CD4-positive, alpha-beta memory T cell (primary cell): Measurements from ENCODE around the gene JAKMIP1. TPM values are rescaled to one million over a fixed set of nuclear protein-coding genes. Genes with fewer than 3 reads are reported as not detected.

Source experiments
- CTCF ChIA-PET: fragments of 350-600 bp; sonication (Branson Sonifier 250); formaldehyde crosslinking; loops from one replicate; lab custom pipeline; 2021; ENCODE audit warnings: inconsistent platforms; ENCODE audit not compliant: partially characterized antibody; lab: Charles Lee
- POLR2A ChIA-PET: fragments of 350-600 bp; sonication (Branson Sonifier 250); formaldehyde crosslinking; loops from one replicate; lab custom pipeline; 2021; ENCODE audit not compliant: partially characterized antibody; lab: Charles Lee
- DNase-seq, 5 donors: peaks; one replicate each; pipeline versions ENCODE4 v3.0.0 to v3.0.0-alpha.2; 2020 to 2022; ENCODE audit warnings: mixed read lengths in 1 of 5
- H3K27ac ChIP-seq: one replicate; pipeline ENCODE4 v1.7.0; 2013; ENCODE audit warnings: low read depth, low read length
- H3K27me3 ChIP-seq: 2 replicates; pipeline ENCODE4 v1.7.0; 2013; ENCODE audit warnings: mild to moderate bottlenecking, low read length, moderate library complexity; ENCODE audit not compliant: insufficient read depth
- H3K36me3 ChIP-seq: 2 replicates; pipeline ENCODE4 v1.7.0; 2013; ENCODE audit warnings: mild to moderate bottlenecking, low read length, moderate library complexity; ENCODE audit not compliant: insufficient read depth
- H3K4me1 ChIP-seq: 2 replicates; pipeline ENCODE4 v1.7.0; 2013; ENCODE audit warnings: mild to moderate bottlenecking, low read length, moderate library complexity; ENCODE audit not compliant: insufficient read depth
- H3K4me3 ChIP-seq, 2 donors: one replicate each; pipeline ENCODE4 v1.7.0; 2013; ENCODE audit warnings: low read length in 2 of 2, mild to moderate bottlenecking in 1 of 2
- H3K9me3 ChIP-seq, 2 donors: one replicate each; pipeline ENCODE4 v1.7.0; 2013; ENCODE audit warnings: low read length in 2 of 2, control low read depth in 1 of 2; ENCODE audit not compliant: control insufficient read depth in 1 of 2
- H3K27ac Mint-ChIP-seq, 7 donors: one replicate each; pipeline ENCODE4 v1.8.0; 2020 to 2021; ENCODE audit warnings: mixed read lengths in 7 of 7, mild to moderate bottlenecking in 6 of 7, inconsistent platforms in 3 of 7, moderate library complexity in 3 of 7
- H3K27me3 Mint-ChIP-seq, 2 donors: one replicate each; pipeline ENCODE4 v1.8.0; 2020 to 2021; ENCODE audit warnings: mixed read lengths in 2 of 2
- H3K36me3 Mint-ChIP-seq, 2 donors: one replicate each; pipeline ENCODE4 v1.8.0; 2020 to 2021; ENCODE audit warnings: mixed read lengths in 2 of 2, inconsistent platforms in 1 of 2, mild to moderate bottlenecking in 1 of 2
- H3K4me1 Mint-ChIP-seq, 4 donors: one replicate each; pipeline ENCODE4 v1.8.0; 2020 to 2021; ENCODE audit warnings: mixed read lengths in 4 of 4, mild to moderate bottlenecking in 1 of 4
- H3K4me3 Mint-ChIP-seq, 8 donors: one replicate each; pipeline ENCODE4 v1.8.0; 2020 to 2021; ENCODE audit warnings: mixed read lengths in 8 of 8, mild to moderate bottlenecking in 7 of 8, moderate library complexity in 6 of 8, inconsistent platforms in 3 of 8
- H3K9me3 Mint-ChIP-seq, 8 donors: one replicate each; pipeline ENCODE4 v1.8.0; 2020 to 2021; ENCODE audit warnings: mixed read lengths in 8 of 8, mild to moderate bottlenecking in 5 of 8, inconsistent platforms in 3 of 8, moderate library complexity in 1 of 8
- intact Hi-C: fragments of 100-400 bp; cut with micrococcal nuclease; formaldehyde crosslinking; loops from one replicate; pipeline ENCODE4 v1.15.1; 2023
- polyA plus RNA-seq, 2 donors: library from polyadenylated mRNA; unstranded; fragments of 300-500 nt; fragmentation: Illumina TruSeq; gene quantifications; one replicate each; pipeline ENCODE4 v1.2.3, GENCODE V29; 2021
- total RNA-seq, 2 experiments: library from RNA; stranded (reverse); gene quantifications; one replicate each; pipeline ENCODE4 v1.2.3, GENCODE V29; 2021

Gene JAKMIP1
- total and polyA plus RNA-seq, 4 experiments from 2014 or later = 2.5 to 11.5 (median 3.3) TPM

GRCh38 chr4:6048537-6048936 lies 151.8 kb downstream of the JAKMIP1 start:
- H3K27me3 Mint-ChIP-seq = no peaks in the 10 kb centered on the region
- CTCF ChIA-PET = no interaction called here
- peaks cover 0 to 6% (median 4%) of the 10 kb centered on the region in 4 donors for H3K4me1 Mint-ChIP-seq
- POLR2A ChIA-PET = no interaction called here
- no peak overlapping the region for H3K27ac Mint-ChIP-seq
- no peak overlapping the region for H3K4me3 ChIP-seq
- H3K36me3 Mint-ChIP-seq = peaks cover 2 to 3% of the 10 kb centered on the region in 2 donors
- H3K4me3 Mint-ChIP-seq = no peak overlapping the region
- H3K4me1 ChIP-seq = no peaks in the 10 kb centered on the region
- no peaks in the 10 kb centered on the region for H3K27me3 ChIP-seq
- DNase-seq = no peak
- no peaks in the 10 kb centered on the region for H3K9me3 Mint-ChIP-seq
- no peaks in the 10 kb centered on the region for H3K36me3 ChIP-seq
- no peaks in the 10 kb centered on the region for H3K9me3 ChIP-seq
- intact Hi-C loops = no loop called here
- no peak overlapping the region for H3K27ac ChIP-seq

- intact Hi-C loops = no loop called here
- H3K27ac ChIP-seq = no peak overlapping the region
- H3K4me1 Mint-ChIP-seq = peaks cover 0 to 6% (median 4%) of the 10 kb centered on the region in 4 donors
- no peaks in the 10 kb centered on the region for H3K4me1 ChIP-seq
- no peak overlapping the region for H3K4me3 Mint-ChIP-seq
- H3K27me3 Mint-ChIP-seq = no peaks in the 10 kb centered on the region
- H3K27me3 ChIP-seq = no peaks in the 10 kb centered on the region
- H3K36me3 ChIP-seq = no peaks in the 10 kb centered on the region
- no peak overlapping the region for H3K27ac Mint-ChIP-seq
- H3K9me3 ChIP-seq = no peaks in the 10 kb centered on the region
- ChIA-PET POLR2A (no interaction called here), CTCF (no interaction called here)
- no peaks in the 10 kb centered on the region for H3K9me3 Mint-ChIP-seq
- H3K36me3 Mint-ChIP-seq = no peaks in the 10 kb centered on the region
- H3K4me3 ChIP-seq = no peak overlapping the region
- no peak for DNase-seq
Observed at GRCh38 chr4:6047130-6047673, 153.1 kb downstream of the JAKMIP1 start.

- Histone ChIP-seq H3K4me1 (no peaks in the 10 kb centered on the region), H3K36me3 (no peaks in the 10 kb centered on the region), H3K4me3 (no peak overlapping the region), H3K27me3 (no peaks in the 10 kb centered on the region), H3K9me3 (no peaks in the 10 kb centered on the region), H3K27ac (no peak overlapping the region)
- DNase-seq = no peak
- Mint-ChIP-seq H3K36me3 (no peaks in the 10 kb centered on the region), H3K4me1 (peaks cover 0 to 6% (median 4%) of the 10 kb centered on the region in 4 donors), H3K27me3 (no peaks in the 10 kb centered on the region), H3K27ac (no peak overlapping the region), H3K4me3 (no peak overlapping the region), H3K9me3 (no peaks in the 10 kb centered on the region)
- intact Hi-C loops = no loop called here
- POLR2A ChIA-PET = no interaction called here
- CTCF ChIA-PET = no interaction called here
Observed at GRCh38 chr4:6046526-6047129, 153.7 kb downstream of the JAKMIP1 start.

- Histone ChIP-seq H3K9me3 (no peaks in the 10 kb centered on the region), H3K4me1 (no peaks in the 10 kb centered on the region), H3K36me3 (no peaks in the 10 kb centered on the region), H3K27me3 (no peaks in the 10 kb centered on the region), H3K27ac (no peak overlapping the region), H3K4me3 (no peak overlapping the region)
- H3K27ac Mint-ChIP-seq = no peak overlapping the region
- no peaks in the 10 kb centered on the region for H3K36me3 Mint-ChIP-seq
- DNase-seq = no peak
- no peak overlapping the region for H3K4me3 Mint-ChIP-seq
- POLR2A ChIA-PET = no interaction called here
- H3K27me3 Mint-ChIP-seq = no peaks in the 10 kb centered on the region
- peaks cover 0 to 6% (median 4%) of the 10 kb centered on the region in 4 donors for H3K4me1 Mint-ChIP-seq
- H3K9me3 Mint-ChIP-seq = no peaks in the 10 kb centered on the region
- intact Hi-C loops = no loop called here
- CTCF ChIA-PET = no interaction called here
Observed at GRCh38 chr4:6044805-6045204, 155.5 kb downstream of the JAKMIP1 start.

GRCh38 chr4:6044276-6044675 lies 156.1 kb downstream of the JAKMIP1 start:
- H3K9me3 Mint-ChIP-seq = no peaks in the 10 kb centered on the region
- H3K27me3 Mint-ChIP-seq = no peaks in the 10 kb centered on the region
- H3K27me3 ChIP-seq = no peaks in the 10 kb centered on the region
- no peak for DNase-seq
- ChIA-PET POLR2A (no interaction called here), CTCF (no interaction called here)
- no peak overlapping the region for H3K27ac ChIP-seq
- no peaks in the 10 kb centered on the region for H3K36me3 ChIP-seq
- H3K4me1 Mint-ChIP-seq = peaks cover 0 to 6% (median 3%) of the 10 kb centered on the region in 4 donors
- no peaks in the 10 kb centered on the region for H3K4me1 ChIP-seq
- H3K27ac Mint-ChIP-seq = no peak overlapping the region
- no peak overlapping the region for H3K4me3 ChIP-seq
- no peaks in the 10 kb centered on the region for H3K36me3 Mint-ChIP-seq
- no peaks in the 10 kb centered on the region for H3K9me3 ChIP-seq
- no peak overlapping the region for H3K4me3 Mint-ChIP-seq
- intact Hi-C loops = no loop called here

- Histone ChIP-seq H3K4me1 (no peaks in the 10 kb centered on the region), H3K36me3 (no peaks in the 10 kb centered on the region), H3K4me3 (no peak overlapping the region), H3K27ac (no peak overlapping the region), H3K9me3 (no peaks in the 10 kb centered on the region), H3K27me3 (no peaks in the 10 kb centered on the region)
- Mint-ChIP-seq H3K4me1 (peaks cover 0 to 6% (median 3%) of the 10 kb centered on the region in 4 donors), H3K36me3 (no peaks in the 10 kb centered on the region), H3K4me3 (no peak overlapping the region), H3K27ac (peak overlapping the region in 1 of 7 donors; percentile 51), H3K27me3 (no peaks in the 10 kb centered on the region), H3K9me3 (no peaks in the 10 kb centered on the region)
- CTCF ChIA-PET = no interaction called here
- intact Hi-C loops = no loop called here
- DNase-seq = no peak
- POLR2A ChIA-PET = no interaction called here
Observed at GRCh38 chr4:6043843-6044242, 156.5 kb downstream of the JAKMIP1 start.

- no peaks in the 10 kb centered on the region for H3K9me3 ChIP-seq
- Mint-ChIP-seq H3K9me3 (no peaks in the 10 kb centered on the region), H3K36me3 (no peaks in the 10 kb centered on the region), H3K27me3 (no peaks in the 10 kb centered on the region), H3K4me1 (peaks cover 0 to 2% (median under 1%) of the 10 kb centered on the region in 4 donors), H3K27ac (no peak overlapping the region), H3K4me3 (no peak overlapping the region)
- H3K27me3 ChIP-seq = no peaks in the 10 kb centered on the region
- no peak for DNase-seq
- H3K4me3 ChIP-seq = no peak overlapping the region
- no peaks in the 10 kb centered on the region for H3K36me3 ChIP-seq
- intact Hi-C loops = no loop called here
- ChIA-PET CTCF (no interaction called here), POLR2A (no interaction called here)
- H3K4me1 ChIP-seq = no peaks in the 10 kb centered on the region
- no peak overlapping the region for H3K27ac ChIP-seq
Observed at GRCh38 chr4:6043188-6043587, 157.2 kb downstream of the JAKMIP1 start.
